ENCODE results near the gene CREB3L1. TPM values are rescaled to one million over a fixed set of nuclear protein-coding genes. Genes with fewer than 3 reads are reported as not detected.

The CREB3L1 gene
- total RNA-seq, 2 donors from 2014 or later: not detected

DNA sequence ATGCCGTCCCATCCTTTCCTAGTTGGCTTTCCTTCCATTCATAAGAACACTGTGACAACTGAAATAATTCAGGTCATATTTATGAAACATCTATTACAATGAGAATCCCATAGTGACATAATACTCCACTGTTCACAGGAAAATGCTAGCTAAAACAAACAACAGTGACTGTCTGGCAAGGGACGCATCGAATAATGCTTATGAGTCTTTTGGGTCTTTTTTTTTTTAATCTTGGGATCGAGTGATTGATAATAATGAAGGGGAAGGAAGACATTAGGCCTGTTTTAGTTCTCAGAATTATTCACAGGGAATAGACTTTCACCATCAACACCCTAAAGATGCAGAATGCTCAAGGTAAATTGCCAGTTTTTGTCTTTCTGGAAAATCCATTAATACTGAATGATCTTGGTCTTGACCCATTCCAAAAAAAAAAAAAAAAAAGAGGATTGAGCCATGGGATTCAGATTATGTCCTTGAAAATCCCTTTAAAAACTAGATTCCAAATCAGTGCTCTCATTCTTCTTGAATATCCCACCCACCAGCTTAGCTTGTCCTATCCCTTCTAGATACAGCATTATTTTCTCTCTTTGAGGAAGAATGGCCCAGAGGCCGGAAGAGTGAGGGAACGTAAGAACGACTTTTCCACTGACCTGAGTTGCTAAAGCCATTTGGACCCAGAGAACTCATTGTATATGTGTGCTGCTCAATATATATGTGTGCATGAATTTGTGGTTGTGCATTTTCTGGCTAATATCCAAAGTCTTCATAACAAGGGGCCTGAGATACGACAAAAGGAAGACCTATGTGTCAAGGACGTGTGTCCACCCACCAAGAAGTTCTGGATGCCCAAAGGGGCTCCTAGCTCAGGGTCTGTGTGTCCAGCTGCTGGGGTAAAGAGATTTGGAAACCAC, 35.2 kb upstream of the CREB3L1 start:
- Mint-ChIP-seq H3K27ac (peak overlapping the region; percentile 68 to 87), H3K9me3 (no peaks in the 10 kb centered on the region), H3K27me3 (peaks cover 11% of the 10 kb centered on the region in 2 donors), H3K4me3 (peak overlapping the region; percentile 79), H3K4me1 (ENCODE audit: low read depth in 2 of 2) (peaks cover 27 to 28% of the 10 kb centered on the region in 2 donors), H3K36me3 (peaks cover 7% of the 10 kb centered on the region)
- ATAC-seq (no peak), DNase-seq (ENCODE audit: low spot score) (no peak)

DNA sequence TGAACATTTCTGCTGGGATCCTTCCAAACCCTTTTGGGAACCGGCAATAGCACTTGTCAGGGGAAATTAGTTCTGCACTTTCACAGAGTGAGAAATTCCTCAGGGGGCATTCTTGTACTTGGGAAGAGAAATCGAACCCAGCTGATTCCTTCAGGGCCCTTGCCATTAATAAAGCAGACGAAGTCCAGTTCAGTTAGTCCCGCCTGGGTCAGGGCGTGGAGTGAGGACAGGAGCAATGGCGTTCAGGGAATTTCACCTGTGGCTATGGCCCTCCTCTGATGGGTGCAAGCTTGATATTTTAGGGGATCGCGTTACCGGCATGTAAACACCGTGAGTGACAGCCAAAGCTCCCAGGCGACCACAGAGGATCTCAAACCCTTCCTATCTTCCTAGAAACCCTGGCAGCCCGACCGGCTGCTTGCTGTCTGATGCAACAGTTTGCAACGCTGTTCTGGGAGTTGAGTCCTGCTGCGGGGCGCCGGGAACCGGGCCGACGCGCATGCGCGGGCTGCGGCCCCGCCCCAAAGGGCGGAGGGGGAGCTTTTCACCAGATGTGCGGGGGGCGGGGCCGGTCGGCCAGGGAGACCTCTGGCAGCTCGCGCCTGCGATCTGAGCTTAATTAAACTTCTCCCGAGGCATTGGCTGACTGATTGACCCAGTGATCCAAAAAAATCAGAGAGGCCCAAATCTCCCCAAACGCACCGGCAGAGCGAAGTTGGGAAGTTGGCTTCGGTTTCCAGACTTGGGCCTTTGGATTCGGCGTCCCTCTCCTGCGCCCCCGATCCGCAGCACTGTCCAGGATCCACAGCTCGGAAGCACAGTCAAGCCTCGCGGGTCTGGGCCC, 34.3 kb upstream of the CREB3L1 start:
- Mint-ChIP-seq H3K27me3 (peaks cover 7 to 10% of the 10 kb centered on the region in 2 donors), H3K9me3 (no peaks in the 10 kb centered on the region), H3K36me3 (peaks cover 5% of the 10 kb centered on the region), H3K4me1 (ENCODE audit: low read depth in 2 of 2) (peaks cover 23 to 24% of the 10 kb centered on the region in 2 donors), H3K4me3 (peak overlapping the region; percentile 79), H3K27ac (peak overlapping the region; percentile 68 to 87)
- ATAC-seq (peak; percentile 90 to 94), DNase-seq (ENCODE audit: low spot score) (peak; percentile 93)

DNA sequence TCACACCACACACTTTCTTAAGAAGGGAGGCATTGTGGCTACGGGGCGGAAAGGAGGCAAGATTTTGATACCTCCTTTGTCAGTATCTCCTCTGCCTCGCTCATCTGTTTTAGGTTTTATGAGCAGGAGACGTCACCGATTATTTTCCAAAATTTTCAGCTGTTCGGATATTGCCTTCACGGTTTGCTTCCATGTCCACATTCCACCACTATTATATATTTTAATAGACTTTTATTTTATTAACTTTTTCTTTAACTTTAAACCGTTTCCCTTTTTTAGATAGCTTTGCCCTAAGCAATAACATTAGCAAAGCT, 33.7 kb upstream of the CREB3L1 start:
- no peaks in the 10 kb centered on the region for H3K9me3 Mint-ChIP-seq
- peak overlapping the region; percentile 68 to 87 for H3K27ac Mint-ChIP-seq
- H3K4me1 Mint-ChIP-seq (ENCODE audit: low read depth in 2 of 2): peaks cover 20 to 23% of the 10 kb centered on the region in 2 donors
- peaks cover 7 to 10% of the 10 kb centered on the region in 2 donors for H3K27me3 Mint-ChIP-seq
- DNase-seq (ENCODE audit: low spot score) (no peak), ATAC-seq (no peak)
- H3K4me3 Mint-ChIP-seq: peak overlapping the region; percentile 79
- H3K36me3 Mint-ChIP-seq: peaks cover 5% of the 10 kb centered on the region

DNA sequence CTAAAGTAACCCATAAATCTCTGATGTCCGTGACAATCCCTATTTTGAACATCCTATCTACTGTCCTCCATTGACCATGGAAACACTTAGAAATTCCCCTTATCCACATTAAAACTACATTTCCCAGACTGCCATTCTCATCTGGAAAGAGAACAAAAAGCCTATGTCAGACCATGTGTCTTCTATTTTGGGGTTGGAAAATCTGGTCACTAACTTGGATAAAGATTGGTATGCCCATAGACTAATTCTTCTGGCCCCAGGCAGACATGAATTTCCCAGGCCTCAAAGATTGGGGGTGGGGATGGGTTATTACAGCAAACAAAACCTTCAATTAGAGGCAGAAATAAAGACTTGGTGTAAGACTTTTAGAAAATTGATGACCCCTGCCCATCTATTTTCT, 30.9 kb upstream of the CREB3L1 start:
- H3K27ac Mint-ChIP-seq: no peak overlapping the region
- peaks cover 0 to 4% of the 10 kb centered on the region in 2 donors for H3K27me3 Mint-ChIP-seq
- H3K4me1 Mint-ChIP-seq (ENCODE audit: low read depth in 2 of 2): peaks cover 13 to 17% of the 10 kb centered on the region in 2 donors
- H3K36me3 Mint-ChIP-seq: no peaks in the 10 kb centered on the region
- ATAC-seq (no peak), DNase-seq (ENCODE audit: low spot score) (no peak)
- H3K9me3 Mint-ChIP-seq: no peaks in the 10 kb centered on the region
- H3K4me3 Mint-ChIP-seq: no peak overlapping the region

DNA sequence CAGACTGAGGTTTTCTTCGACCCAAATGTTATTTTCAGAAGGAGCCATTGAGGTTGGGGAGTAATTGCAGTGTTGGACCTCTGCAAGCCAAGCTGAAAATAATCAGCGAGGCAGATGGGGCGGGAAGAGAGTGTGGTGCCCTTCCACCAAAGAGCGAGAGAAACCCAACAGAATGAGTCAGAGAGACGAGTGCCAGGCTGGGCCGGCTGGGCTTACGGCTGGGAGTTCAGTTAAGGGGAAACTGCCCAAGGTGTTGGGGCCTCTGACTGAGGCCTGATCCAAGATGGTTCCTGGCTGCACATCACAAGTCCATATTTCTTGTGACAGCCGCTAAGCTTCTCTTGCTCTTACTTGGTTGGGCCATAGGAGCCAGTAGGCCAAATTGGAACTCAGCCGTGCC, 30.4 kb upstream of the CREB3L1 start:
- Mint-ChIP-seq H3K4me1 (ENCODE audit: low read depth in 2 of 2) (peaks cover 13 to 17% of the 10 kb centered on the region in 2 donors), H3K27me3 (peaks cover 0 to 4% of the 10 kb centered on the region in 2 donors), H3K9me3 (no peaks in the 10 kb centered on the region), H3K36me3 (no peaks in the 10 kb centered on the region), H3K4me3 (no peak overlapping the region), H3K27ac (no peak overlapping the region)
- ATAC-seq (no peak), DNase-seq (ENCODE audit: low spot score) (no peak)

GRCh38 chr11:46247659-46248058, 29.8 kb upstream of the CREB3L1 start:
- DNase-seq (ENCODE audit: low spot score): no peak
- Mint-ChIP-seq H3K4me1 (ENCODE audit: low read depth in 2 of 2) (peaks cover 10 to 14% of the 10 kb centered on the region in 2 donors), H3K36me3 (no peaks in the 10 kb centered on the region), H3K27me3 (peaks cover 0 to 7% of the 10 kb centered on the region in 2 donors), H3K27ac (no peak overlapping the region), H3K4me3 (no peak overlapping the region), H3K9me3 (no peaks in the 10 kb centered on the region)
- no peak for ATAC-seq

DNA sequence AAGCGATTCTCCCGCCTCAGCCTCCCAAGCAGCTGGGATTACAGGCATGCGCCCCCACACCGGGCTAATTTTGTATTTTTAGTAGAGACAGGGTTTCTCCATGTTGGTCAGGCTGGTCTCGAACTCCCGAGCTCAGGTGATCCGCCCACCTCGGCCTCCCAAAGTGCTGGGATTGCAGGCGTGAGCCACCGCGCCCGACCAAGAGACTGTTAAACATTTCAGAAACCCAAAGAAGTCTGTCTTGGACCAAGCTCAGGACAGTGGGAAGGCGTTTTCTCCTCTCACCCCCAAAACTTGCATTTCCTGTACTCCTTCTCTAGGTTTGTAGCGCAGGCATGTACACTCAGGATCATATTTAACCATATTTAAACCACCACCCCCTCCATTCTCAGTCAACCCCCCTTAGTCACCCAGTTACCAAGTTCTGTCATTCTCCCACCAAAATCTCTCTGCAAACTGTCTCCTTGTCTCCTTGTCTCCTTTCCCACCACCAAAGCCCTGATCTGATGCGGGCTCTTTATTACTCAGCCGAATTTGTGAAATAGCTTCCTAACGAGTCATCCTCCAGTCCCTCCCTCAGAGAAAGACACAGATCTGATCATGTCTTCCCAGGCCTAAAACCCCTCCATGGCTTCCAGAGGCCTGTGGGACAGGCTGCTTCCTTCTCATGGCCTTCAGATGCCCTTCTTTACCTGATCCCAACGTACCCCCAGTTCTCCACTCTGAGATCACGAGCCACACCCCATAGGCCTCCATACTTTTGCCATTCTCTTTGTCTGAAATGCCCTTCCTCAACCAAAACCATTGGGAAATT, 29.0 kb upstream of the CREB3L1 start:
- H3K4me1 Mint-ChIP-seq (ENCODE audit: low read depth in 2 of 2): peaks cover 2 to 6% of the 10 kb centered on the region in 2 donors
- H3K27me3 Mint-ChIP-seq: peaks cover 0 to 7% of the 10 kb centered on the region in 2 donors
- H3K9me3 Mint-ChIP-seq: no peaks in the 10 kb centered on the region
- no peak overlapping the region for H3K4me3 Mint-ChIP-seq
- DNase-seq (ENCODE audit: low spot score) (peak; percentile 46), ATAC-seq (no peak)
- no peak overlapping the region for H3K27ac Mint-ChIP-seq
- H3K36me3 Mint-ChIP-seq: no peaks in the 10 kb centered on the region

- ATAC-seq: no peak
- H3K27ac Mint-ChIP-seq: no peak overlapping the region
- H3K4me1 Mint-ChIP-seq (ENCODE audit: low read depth in 2 of 2): no peaks in the 10 kb centered on the region
Observed at GRCh38 chr11:46249103-46249937, 28.1 kb upstream of the CREB3L1 start.

GRCh38 chr11:46249938-46250744, 27.3 kb upstream of the CREB3L1 start:
- Mint-ChIP-seq H3K27me3 (peaks cover 0 to 7% of the 10 kb centered on the region in 2 donors), H3K4me1 (ENCODE audit: low read depth in 2 of 2) (no peaks in the 10 kb centered on the region), H3K27ac (no peak overlapping the region), H3K4me3 (no peak overlapping the region), H3K9me3 (no peaks in the 10 kb centered on the region), H3K36me3 (no peaks in the 10 kb centered on the region)
- peak; percentile 18 for DNase-seq (ENCODE audit: low spot score)
- no peak for ATAC-seq

More at GRCh38 chr11:46249103-46249937, 28.1 kb upstream of the CREB3L1 start:
- no peak for DNase-seq (ENCODE audit: low spot score)
- Mint-ChIP-seq H3K36me3 (no peaks in the 10 kb centered on the region), H3K27me3 (peaks cover 0 to 7% of the 10 kb centered on the region in 2 donors), H3K4me3 (no peak overlapping the region), H3K9me3 (no peaks in the 10 kb centered on the region)

GRCh38 chr11:46250745-46251052, 26.8 kb upstream of the CREB3L1 start:
- DNase-seq (ENCODE audit: low spot score): peak; percentile 15
- Mint-ChIP-seq H3K27me3 (peaks cover 0 to 5% of the 10 kb centered on the region in 2 donors), H3K36me3 (no peaks in the 10 kb centered on the region), H3K4me3 (no peak overlapping the region), H3K9me3 (no peaks in the 10 kb centered on the region), H3K27ac (no peak overlapping the region), H3K4me1 (ENCODE audit: low read depth in 2 of 2) (no peaks in the 10 kb centered on the region)
- ATAC-seq: no peak

DNA sequence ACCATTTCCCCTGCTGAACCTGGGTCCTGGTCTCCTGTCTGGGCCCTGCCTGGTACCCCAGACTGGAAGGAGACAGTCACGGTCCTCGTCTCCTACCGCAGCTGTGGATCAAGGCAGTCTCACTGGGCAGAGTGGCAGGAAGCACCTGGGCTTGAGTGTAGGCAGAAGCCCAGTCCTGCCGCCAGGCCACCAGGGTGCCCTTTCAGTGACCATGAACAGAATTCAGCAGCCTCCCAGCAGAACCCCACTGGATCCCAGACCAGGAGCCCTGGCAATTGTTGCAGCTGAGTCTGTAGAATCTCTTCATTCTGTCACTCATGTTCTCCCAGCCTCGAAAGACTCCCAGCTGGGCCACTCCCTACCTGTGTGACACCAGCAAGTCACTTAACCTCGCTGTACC, 25.5 kb upstream of the CREB3L1 start:
- ATAC-seq (no peak), DNase-seq (ENCODE audit: low spot score) (peak; percentile 12)
- H3K4me1 Mint-ChIP-seq (ENCODE audit: low read depth in 2 of 2): no peaks in the 10 kb centered on the region
- H3K27me3 Mint-ChIP-seq: peaks cover 0 to 5% of the 10 kb centered on the region in 2 donors
- no peak overlapping the region for H3K27ac Mint-ChIP-seq
- no peak overlapping the region for H3K4me3 Mint-ChIP-seq
- H3K36me3 Mint-ChIP-seq: no peaks in the 10 kb centered on the region
- H3K9me3 Mint-ChIP-seq: no peaks in the 10 kb centered on the region

GRCh38 chr11:46252373-46252914, 25.0 kb upstream of the CREB3L1 start:
- Mint-ChIP-seq H3K4me1 (ENCODE audit: low read depth in 2 of 2) (no peaks in the 10 kb centered on the region), H3K27me3 (peaks cover 0 to 5% of the 10 kb centered on the region in 2 donors), H3K4me3 (no peak overlapping the region), H3K9me3 (no peaks in the 10 kb centered on the region), H3K27ac (no peak overlapping the region), H3K36me3 (no peaks in the 10 kb centered on the region)
- DNase-seq (ENCODE audit: low spot score): peak; percentile 18
- no peak for ATAC-seq
